TTC549 (cell line): ENCODE data around the gene S100A2.
"Not testable (repeated sequence)": the region's sequence is repeated elsewhere in the genome, so short reads cannot be mapped to it uniquely, and the experiment has no call there.

Source experiments
- FAIRE-seq: peaks from 2 replicates; lab custom pipeline; 2012; peaks lifted over from hg19 to GRCh38; lab: Jason Lieb, UNC

Gene S100A2

DNA sequence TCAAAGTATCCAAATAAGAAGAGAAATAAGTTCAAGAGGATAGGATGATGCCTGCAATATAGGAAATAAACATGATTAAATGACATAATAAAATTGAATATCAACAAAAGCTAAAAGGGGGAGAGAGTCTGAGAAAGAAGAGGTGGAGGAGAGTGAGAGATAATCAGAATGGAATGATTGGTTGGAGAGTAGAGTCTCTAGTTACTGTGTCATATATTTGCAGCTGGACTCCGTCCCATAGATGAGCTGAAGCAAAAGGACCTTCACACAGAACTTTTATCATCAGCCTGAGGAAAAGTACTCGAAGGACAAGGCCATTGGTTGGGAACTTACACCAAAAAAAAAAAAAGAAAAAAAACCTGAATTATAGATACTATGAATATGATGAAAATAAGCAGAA, 22.8 kb upstream of the S100A2 start:
- FAIRE-seq, result peak; percentile 62

DNA sequence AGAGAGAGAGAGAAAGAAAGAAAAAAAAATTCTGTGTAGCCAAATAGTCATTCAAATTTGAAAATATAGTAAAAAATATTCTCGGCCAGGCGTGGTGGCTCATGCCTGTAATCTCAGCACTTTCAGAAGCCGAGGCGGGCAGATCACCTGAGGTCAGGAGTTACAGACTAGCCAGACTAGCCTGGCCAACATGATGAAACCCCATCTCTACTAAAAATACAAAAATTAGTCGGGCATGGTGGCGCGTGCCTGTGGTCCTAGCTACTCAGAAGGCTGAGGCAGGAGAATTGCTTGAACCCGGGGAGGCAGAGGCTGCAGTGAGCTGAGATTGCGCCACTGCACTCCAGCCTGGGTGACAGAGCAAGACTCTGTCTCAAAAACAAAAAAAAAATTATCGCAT, 22.4 kb upstream of the S100A2 start:
- not testable (repeated sequence) for FAIRE-seq

DNA sequence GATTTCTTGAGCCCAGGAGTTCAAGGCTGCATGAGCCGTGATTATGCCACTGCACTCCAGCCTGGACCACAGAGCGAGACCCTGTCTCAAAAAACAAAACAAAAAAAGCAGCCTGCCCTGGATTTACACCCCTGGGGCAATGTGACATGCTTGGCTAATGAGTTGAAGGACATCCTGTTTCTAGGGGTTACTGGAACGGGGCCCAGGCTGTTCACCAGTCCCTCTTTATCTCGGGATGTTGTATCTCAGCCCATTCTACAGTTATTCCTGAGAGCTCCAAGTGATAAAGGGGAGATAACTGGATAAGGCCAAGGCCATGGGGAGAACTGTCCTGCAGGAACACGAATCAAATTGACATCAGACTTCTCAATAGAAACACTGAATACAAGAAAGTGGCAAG, 21.7 kb upstream of the S100A2 start:
- FAIRE-seq, result no peak

DNA sequence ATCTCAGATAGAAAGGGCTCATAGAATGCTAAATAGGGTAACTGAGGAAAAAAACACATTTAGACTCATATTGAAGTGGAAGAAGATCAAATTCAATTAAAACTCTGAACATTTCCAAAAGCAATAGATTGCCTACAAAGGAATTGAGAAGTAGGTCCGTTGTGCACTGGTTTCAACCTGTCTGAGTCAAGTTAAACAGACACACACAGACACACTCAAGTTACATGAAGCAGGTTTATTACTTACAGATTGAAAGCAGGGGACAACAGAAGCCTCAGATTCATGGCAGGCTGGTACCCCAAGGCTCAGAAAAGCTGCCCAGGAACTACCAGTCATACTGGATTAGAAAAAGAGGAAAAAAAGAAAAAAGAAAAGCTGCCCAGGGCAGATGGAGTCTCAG, 20.7 kb upstream of the S100A2 start:
- no peak for FAIRE-seq

DNA sequence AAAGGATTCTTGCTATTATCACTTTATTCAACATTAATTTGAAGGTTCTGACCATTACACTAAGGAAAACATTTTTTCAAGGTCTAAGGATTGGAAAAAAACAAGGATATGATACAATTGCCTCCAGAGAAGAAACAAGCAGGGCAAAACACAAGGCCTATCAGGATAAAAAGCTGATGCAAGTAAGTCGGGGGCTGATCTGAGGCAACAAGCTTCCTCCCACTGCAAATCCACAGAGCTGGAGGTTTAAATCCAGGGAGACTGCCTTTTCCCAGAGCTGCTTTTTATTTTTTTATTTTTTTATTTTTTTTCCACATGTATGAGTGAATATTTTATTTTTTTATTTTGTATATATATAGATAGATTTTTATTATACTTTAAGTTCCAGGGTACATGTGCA, 19.4 kb upstream of the S100A2 start:
- no peak for FAIRE-seq

DNA sequence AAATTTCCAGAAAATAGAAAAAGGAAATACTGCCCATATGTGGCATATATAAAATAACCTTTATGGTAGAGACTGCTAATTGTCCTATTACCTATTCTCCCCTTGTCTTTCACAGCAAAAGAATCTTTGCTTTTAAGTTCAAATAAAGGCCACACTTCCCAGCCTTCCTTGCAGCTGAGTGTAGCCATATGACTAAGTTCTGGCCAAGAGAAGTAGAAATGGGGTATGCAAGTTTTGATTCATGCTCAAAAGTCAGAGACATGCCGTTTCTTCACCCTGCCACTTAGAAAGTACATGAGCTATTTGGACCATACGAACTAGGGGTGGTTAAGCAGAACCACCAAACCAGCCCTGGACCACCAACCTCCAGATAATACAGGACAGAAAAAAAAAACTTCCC, 18.3 kb upstream of the S100A2 start:
- peak; percentile 86 for FAIRE-seq

DNA sequence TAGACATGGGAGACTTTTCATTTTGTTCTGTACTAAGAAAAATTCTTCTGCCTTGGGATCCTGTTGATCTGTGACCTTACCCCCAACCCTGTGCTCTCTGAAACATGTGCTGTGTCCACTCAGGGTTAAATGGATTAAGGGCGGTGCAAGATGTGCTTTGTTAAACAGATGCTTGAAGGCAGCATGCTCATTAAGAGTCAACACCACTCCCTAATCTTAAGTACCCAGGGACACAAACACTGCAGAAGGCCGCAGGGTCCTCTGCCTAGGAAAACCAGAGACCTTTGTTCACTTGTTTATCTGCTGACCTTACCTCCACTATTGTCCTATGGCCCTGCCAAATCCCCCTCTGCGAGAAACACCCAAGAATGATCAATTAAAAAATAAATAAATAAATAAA, 17.9 kb upstream of the S100A2 start:
- FAIRE-seq, result not testable (repeated sequence)

DNA sequence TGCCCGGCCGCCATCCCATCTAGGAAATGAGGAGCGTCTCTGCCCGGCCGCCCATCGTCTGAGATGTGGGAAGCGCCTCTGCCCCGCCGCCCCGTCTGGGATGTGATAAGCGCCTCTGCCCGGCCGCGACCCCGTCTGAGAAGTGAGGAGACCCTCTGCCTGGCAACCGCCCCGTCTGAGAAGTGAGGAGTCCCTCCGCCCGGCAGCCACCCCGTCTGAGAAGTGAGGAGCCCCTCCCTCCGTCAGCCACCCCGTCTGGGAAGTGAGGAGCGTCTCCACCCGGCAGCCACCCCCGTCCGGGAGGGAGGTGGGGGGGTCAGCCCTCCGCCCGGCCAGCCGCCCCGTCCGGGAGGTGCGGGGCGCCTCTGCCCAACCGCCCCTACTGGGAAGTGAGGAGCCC, 17.2 kb upstream of the S100A2 start:
- not testable (repeated sequence) for FAIRE-seq

DNA sequence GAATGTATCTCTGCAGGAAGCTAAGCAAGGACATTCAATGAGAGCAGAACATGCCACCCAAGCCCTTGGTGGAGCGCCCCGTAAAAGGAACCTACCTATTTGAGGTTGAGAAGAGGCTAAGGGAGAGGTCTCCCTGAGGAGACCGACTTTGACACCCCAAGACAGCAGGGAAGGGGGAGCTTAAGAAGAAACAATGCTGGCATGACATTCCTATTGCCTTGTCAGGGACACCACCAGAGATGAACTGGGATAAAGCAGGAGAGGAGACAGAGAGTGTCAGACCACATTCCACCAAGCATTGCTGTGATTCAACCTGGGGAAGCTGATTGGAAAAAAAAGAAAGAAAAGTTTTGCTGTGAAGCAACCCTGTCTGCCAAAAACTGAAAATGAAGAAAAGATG, 13.3 kb upstream of the S100A2 start:
- FAIRE-seq, result no peak

DNA sequence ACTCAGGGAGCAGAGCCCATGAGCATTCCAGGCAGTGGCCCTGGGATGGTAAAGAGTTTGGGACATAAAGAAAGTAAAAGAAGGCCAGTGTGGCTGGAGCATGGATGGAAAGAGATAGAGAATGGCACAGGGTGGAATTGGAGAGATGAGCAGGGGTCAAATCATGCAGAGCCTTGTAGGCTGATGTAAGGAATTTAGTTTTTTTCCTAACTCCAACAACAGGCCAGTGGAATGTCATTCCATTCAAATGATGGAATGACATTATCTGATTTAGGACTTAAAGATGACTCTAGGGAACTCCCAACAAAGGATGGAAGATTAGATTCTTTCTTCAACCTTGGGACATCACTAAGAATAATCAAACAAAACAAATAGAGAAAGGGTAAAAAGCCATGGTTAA, 12.8 kb upstream of the S100A2 start:
- FAIRE-seq, result no peak

DNA sequence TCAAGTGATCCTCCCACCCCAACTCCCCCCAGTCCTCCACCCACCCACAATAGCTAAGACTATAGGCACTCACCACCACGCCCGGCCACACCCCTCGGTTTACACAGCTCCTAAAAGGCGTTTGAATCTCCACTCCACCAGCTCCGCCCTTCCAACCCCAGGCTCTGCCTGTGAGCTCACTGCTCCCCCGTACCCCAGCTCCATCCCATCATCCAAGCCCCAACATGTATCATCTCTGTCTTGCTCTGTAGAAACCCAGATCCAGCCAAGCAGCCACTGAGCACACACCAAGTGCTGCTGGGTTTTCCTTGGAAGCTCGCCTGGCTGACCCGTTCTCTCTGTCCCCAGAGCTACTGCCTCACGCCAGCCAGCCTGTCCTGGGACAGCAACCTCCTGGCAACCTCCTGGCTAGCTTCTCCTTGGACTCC, 12.0 kb upstream of the S100A2 start:
- FAIRE-seq, result no peak

DNA sequence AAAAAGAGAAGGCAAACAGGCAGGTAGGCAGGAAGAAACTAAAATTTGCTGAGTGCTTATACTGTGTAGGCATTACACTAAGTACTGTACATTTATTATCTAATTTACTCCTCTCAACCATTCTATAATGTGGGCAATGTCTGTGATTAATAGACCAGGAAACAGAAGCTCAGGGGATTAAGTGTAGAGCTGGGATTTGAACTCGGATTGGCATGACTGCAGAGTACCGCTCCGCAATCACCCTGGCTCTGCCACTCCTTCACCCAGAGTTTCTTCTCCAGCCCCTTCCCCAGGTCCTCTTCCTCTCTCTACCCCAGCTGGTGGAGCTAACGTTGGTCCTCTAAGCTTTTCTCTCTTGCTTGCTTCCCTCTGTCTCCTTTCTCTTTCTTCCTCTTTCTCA, 11.5 kb upstream of the S100A2 start:
- FAIRE-seq, result no peak

DNA sequence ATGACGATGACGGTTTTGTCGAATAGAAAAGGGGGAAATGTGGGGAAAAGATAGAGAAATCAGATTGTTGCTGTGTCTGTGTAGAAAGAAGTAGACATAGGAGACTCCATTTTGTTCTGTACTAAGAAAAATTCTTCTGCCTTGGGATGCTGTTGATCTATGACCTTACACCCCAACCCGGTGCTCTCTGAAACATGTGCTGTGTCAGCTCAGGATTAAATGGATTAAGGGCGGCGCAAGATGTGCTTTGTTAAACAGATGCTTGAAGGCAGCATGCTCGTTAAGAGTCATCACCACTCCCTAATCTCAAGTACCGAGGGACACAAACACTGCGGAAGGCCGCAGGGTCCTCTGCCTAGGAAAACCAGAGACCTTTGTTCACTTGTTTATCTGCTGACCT, 9.9 kb upstream of the S100A2 start:
- FAIRE-seq, result not testable (repeated sequence)

DNA sequence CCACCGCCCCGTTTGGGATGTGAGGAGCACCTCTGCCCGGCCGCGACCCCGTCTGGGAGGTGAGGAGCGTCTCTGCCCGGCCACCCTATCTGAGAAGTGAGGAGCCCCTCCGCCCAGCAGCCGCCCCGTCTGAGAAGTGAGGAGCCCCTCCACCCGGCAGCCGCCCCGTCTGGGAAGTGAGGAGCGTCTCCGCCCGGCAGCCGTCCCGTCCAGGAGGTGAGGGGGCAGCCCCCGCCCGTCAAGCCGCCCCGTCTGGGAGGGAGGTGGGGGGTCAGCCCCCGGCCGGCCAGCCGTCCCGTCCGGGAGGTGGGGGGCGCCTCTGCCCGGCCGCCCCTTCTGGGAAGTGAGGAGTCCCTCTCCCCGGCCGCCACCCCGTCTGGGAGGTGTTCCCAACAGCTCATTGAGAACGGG, 9.4 kb upstream of the S100A2 start:
- not testable (repeated sequence) for FAIRE-seq

DNA sequence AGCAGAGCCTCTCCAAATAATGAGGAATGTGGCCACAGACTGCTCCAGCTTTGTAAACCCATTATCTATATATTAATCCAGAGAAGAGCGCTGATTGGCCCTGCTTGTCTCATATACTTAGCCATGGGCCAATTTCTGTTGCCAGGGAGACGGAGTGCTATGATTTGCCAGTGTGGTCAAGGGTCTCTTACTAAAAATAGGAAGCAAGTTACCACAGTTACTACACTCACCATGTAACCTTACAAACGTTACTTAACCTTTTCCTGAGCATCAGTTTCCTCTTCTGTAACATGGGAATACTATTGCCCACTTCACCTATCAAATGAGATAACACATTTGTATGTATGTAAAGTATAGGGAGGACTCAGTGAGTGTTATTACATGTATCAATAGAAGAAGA, 7.7 kb upstream of the S100A2 start:
- no peak for FAIRE-seq

DNA sequence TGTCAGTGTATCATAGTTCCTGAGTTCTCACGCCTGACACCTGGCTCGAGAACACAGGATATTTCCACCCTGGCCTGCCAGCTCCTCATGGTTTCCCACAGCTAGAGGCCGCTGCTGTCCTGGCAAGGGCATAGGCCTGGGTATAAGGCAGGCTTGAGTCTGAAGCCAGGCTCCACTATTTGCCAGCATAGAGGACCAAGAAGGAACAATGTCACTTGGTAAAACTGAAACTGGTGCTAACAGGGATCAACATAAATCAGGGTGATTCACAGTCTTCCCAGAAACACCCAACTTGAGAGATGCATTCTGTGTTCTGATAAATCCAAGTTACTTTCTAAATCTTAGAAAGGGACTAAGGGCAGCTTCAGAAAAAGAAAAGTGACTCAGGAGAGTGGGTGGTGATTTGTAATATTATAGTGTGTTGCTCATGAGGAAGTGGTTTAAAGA, 6.9 kb upstream of the S100A2 start:
- FAIRE-seq, result peak; percentile 78

DNA sequence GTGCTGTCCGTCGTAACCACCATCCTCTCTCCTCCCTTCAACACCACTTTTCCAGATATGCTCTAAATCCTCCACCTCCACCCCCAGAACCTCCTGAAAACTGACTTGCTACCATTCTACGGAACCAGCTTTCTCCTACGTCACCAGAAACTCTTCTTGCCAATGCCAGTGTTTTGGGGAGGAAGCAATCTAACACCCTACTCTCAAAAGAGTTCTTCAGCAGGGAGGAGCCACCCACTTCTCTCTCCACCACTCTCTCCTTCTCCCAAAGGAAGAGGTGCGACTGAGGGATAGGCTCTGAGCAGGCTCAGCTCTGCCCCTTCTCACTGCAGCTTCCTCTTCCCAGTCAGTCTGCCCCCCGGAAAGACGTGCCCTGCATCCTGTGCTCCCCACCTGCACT, 6.1 kb upstream of the S100A2 start:
- no peak for FAIRE-seq

DNA sequence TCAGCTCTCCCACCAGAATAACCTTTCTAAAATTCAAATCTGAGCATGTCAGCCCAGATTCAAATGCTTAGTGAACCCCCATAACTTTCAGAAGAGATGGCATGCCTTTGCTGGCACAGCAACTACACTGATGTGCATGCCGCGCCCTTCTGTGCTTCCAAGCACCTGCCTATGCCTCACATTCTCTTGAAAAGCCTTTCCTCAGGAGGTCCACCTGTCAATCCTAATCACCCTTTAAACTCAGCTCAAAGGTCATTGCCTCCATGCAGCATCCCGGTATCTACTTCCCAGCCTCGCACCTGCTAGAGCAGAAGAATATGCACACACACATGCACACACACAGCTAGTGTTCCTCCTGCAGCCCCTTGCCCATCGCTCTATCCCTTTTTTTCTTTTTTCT, 5.2 kb upstream of the S100A2 start:
- FAIRE-seq, result no peak

DNA sequence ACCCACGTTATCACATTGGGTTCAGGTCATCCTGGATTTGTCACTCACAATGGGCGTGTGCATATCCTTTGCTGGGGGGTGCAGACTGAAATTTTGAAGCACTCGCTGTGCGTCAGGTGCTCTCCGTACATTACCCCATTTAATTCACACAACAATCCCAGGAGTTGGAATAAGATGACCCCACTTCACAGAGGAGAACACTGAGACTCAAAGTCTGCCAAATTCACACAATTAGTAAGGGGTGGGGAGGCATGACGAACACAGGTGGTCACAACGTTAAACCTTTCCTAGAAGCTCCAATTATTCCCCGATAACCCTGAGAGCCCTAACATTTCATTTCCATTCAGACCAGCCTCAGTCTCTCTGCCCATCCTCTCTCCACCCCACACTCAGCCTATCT, 3.8 kb upstream of the S100A2 start:
- no peak for FAIRE-seq

DNA sequence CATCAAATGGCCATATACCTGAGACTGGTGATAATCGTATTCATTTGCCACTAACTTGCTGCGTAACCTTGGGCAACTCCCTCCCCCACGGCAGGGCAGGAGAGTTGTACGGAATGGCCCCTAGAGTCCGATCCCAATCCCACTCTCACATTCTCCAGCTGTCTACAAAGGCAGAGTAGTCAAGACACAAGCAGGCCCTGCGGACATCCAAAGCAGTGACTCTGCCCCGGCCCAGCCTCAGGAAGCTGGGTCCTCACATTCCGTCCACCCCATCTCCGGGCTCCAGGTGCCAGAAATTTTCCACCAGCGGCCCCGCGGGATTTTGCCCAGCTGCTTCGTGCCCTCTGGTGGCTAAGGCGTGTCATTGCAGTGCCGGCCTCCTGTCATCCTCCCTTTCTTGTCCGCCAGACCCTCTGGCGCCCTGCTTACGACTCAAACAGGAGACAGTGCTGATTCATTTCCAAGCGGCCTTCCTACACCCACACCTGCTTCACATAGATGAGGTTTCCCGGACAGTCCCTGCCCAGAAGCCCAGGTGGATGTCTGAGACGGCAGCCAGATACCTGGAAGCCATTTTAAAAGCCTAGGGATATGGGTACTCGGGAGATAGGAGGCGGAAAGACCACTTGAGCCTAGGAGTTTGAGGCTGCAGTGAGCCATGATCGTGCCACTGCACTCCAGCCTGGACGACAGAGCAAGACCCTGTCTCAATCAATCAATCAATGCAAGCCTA, 2.9 kb upstream of the S100A2 start:
- peak; percentile 93 for FAIRE-seq

DNA sequence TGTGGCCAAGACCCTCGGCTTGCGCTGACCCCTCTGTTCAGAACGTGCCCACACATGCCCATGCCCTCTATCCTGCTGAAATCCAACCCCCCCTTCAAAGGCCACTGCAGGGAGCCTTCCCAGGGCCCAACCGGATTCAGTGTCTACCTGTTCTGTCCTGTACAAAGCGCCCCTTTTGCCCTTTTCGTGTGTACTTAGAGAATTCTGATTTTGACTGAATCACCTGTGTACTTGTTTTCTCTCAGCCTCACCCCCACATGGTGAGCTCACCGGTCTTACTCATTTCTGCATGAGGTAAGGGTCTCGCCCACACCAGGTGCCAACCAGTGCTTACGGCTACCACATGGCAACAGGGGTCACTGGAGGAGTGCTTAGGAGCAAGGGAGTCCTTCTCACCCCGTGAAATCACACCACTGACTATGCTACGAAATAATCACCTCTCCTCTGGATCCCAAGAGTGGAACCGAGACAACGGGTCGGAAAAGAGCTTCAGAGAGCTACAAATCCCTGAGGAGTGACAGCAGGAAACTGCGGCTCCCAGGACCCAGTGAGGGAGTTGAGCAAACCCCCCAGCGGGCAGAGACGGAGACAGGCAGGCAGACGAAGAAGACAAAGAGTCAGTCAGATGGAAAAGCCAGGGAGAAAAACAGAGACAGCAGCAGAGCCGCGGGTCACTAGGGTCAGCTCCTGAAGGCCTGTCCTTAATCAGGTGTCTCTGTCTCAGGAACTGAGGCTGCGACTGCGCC, 2.1 kb upstream of the S100A2 start:
- FAIRE-seq, result no peak

DNA sequence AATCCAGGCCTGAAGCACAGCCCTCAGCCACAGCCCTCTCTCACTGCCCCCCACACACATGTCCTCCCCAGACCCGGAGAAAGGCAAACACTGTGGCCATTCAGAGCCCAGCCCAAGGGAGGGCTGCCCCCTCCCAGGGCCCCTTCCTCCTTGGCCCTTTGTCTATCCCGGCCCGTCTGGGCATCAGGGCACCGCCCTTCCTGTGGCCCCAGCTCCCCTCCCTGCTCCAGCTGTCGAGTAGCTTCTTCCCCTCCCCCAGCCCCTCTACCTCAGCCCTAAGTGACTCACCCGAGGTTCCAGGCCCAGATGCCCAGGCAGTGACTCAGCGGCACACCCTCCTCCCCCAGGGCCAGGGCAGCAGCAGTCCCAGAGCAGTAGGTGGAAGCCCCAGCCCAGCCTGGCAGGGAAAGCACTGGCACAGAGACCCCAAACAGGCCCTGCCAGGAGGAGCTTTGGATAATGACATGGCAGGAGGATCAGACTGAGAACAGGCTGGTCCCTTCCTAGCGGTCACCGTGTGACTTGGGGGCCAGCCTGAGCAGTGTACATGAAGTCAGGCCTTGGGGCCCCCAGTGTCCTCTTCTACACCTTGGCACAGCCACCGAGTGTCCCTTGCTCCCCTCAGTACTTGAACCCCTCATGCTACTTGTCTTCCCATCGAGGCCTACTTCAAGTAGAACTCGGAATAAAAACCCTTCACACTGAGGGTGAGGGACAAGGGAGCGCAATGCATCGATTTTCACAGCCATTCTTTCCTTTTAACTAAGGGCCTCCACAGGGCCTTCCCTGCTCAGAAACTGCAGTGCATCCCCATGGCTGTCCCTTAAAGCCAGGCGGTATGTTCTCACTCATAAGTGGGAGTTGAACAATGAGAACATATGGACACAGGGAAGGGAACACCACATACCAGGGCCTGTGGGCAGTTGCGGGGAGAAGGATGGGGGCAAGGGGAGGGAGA, 1.0 kb upstream of the S100A2 start:
- peak; percentile 93 for FAIRE-seq

DNA sequence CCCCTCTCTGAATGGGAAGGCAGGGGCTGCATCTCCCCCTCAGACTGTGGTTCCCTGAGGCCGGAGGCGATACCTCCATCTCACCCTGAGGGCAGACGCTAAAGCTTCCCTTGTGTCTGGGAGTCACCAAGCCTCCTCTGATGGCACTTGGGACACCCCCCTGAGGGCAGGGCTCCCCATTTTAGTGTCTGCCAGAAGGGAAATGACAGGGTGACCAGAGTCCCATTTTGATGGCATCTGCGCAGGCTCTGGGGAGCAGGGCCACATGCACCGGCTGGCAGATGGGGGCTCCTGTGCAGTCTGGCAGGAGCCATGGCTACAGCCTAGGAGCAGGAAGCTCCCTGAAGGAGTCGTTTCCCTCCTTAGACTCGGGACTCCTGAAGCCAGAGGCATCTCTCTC, 1.7 kb downstream of the S100A2 start:
- FAIRE-seq, result no peak
